G401.6 (cell line): ENCODE measurements around the gene MT1G.
"Not testable (repeated sequence)": the region's sequence is repeated elsewhere in the genome, so short reads cannot be mapped to it uniquely, and the experiment has no call there.

Experiments
- FAIRE-seq: peaks from 2 replicates; lab custom pipeline; 2012; peaks lifted over from hg19 to GRCh38; lab: Jason Lieb, UNC

Gene MT1G

DNA sequence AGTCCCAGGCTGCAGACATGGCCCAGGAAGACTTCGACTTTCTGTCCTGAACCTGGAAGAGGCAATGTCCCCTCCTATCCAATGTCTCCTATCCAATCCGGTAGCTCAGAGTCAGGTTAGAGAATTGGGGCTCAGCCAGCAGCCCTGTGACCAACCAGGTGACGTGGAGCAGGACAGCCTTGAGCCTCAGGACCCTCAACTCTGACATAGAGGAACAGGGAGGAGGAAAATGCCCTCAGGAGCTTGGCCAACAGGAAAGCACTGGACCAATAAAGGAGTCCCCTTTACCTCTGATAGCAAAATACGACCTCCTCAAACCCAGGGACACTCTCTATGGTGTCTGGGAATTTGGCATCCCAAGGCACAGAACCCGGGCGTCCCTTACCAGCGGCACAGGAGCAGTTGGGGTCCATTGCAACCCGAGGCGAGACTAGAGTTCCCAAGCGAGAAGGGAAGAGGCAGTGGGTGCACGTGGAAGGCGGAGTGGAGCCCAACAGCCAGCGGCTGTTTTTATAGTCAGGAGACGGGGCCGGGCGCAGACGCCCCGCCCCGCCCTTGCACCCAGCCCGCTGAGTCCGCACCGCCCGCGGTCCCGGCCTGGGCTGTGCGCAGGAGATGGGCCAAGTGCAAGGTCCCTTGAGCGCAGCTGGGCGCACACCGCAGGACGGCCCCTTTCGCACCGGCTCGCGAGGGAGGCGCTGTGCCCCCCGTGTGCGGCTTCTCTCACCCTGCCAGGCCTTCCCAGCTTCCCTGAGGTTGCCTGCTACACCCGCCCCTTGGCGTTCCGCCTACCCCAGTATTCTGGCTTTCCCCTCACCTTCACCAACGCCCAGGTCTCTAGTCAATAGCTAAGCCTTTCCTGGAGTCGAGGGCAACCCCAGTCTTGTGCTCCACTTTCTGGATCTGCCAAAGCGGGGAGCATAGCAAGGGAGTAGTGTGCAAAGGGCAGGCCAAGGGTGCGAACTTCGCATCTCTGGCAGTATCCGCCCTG is at the start of gene MT1G:
Gene MT1G (minus strand): TSS at position 485 of the 991 bp plus-strand sequence. CDS start 72 bp downstream, at position 413.
- no peak for FAIRE-seq

- FAIRE-seq: not testable (repeated sequence)
Measured at GRCh38 chr16:56717532-56717931, 49.7 kb upstream of the MT1G start.

DNA sequence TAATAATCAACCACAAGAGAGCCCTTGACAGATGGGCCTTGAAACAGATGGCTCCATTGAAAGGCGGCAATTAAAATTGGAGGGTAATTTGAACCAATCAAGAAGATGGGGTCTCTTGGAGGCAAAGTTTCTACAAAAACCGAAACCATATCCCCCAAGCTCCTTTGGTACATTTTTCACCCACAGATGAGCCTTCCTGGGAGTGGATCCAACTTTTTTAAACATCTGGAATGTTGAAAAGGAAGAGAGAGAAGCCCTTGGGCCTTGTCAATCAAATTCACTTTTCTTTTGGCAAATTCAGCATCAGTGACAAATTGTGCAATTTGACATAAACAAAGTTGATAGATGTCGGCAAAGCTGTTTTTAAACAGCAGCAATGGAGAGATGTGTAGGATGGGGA is 48.9 kb upstream of the MT1G start:
- no peak for FAIRE-seq

- FAIRE-seq: no peak
Measured at GRCh38 chr16:56715126-56715525, 47.3 kb upstream of the MT1G start.

DNA sequence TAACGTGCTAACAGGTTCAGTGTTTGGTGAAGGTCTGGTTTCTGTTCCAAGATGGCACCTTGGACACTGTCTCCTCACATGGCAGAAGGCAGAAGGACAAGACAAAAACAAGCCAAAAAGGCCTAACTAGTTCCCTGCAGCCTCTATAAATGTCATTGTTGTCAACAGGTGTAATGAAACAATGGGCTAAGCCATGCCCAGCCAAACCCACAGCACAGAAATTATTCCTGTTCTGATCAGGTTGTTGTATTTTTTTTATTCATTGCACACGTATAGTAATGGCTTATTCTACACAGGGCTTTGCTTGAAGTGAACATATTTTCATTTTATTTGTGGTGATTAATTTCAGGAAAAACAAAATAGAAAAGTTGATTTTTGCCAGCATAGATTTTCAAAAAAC is 45.9 kb upstream of the MT1G start:
- FAIRE-seq: no peak

GRCh38 chr16:56711862-56712261 is 44.0 kb upstream of the MT1G start:
- FAIRE-seq: no peak

- FAIRE-seq: no peak
Measured at GRCh38 chr16:56710181-56710737, 42.4 kb upstream of the MT1G start.

DNA sequence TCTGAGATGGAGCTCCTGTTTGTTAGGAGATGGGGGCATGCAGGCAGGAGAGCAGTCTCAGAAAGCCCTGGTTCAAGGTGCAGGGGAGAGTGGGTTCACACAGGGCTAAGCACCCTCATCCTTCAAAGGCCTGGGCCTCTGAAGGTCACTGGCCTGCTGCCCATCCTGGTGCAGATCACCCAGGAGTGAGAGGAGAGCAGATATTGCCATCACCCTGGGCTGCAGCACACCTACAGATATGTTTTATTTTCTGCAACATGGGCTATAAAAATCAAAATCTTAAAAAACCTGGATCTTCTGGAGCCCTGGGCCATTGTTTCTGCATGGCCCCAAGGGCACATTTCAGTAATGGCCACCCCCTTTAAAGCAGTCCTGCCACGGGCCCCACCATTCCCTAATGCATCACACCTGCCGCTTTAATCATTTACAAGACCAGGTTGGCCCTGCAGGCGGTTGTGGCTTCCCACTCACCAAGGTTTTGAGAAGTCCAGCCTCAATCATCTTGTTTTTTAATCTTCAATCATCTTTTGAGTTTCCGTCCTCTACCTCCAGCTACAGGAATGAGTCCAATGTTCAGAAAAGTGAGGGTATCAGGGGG is 41.7 kb upstream of the MT1G start:
- no peak for FAIRE-seq

- no peak for FAIRE-seq
Measured at GRCh38 chr16:56708525-56709442, 40.9 kb upstream of the MT1G start.

DNA sequence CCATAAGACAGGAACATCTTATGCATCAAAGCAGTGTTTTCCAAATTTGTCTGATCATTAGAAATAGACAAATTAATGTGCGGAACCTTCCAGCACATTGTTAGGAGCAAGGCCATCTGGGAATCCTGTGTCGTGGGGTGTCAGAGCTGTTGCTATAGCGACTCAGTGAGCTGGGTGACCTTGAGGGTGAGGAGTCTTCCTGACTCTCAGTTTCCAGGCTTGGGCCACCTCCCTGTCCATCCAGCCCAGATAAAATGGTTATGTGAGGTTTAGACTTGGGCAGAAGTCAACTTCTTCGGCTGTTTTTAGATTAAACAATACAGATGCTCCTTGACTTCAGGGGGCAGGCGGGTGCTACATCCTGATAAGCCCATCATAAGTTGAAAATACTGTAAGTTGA is 35.0 kb upstream of the MT1G start:
- no peak for FAIRE-seq

DNA sequence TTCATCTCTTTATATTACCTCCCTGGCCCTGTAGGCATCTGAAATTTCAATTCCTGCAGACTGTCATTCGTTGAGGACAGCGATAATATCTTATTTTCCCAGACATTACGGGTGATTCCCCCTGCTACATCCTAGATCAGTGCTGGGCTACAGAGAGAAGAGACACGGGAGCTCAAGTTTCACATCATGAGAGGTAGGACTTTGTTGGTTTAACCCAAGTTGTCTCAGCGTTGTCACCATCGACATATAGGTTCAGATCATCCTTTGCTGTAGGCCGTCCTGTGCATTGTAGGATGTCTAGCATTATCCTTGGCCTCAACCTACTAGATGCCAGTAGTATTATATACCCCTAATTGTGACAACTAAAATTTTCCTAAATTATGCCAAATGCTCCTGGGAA is 33.7 kb upstream of the MT1G start:
- FAIRE-seq: no peak

- no peak for FAIRE-seq
Measured at GRCh38 chr16:56700631-56701030, 32.8 kb upstream of the MT1G start.

DNA sequence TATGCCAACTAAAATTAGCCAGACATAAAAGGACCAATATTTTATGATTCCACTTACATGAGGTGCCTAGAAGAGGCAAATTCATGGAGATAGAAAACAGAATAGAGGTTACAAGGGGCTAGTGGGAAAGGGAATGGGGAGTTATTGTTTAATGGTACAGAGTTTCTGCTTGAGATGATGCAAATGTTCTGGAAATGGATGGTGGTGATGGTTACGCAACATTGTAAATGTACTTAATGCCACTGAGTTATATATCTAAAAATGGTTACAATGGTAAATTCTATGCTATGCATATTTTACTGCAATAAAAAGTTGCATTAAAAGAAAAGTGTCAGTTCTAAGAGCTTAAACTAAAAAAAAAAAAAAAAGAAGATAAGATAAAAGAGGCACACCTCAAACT is 32.3 kb upstream of the MT1G start:
- FAIRE-seq: no peak

DNA sequence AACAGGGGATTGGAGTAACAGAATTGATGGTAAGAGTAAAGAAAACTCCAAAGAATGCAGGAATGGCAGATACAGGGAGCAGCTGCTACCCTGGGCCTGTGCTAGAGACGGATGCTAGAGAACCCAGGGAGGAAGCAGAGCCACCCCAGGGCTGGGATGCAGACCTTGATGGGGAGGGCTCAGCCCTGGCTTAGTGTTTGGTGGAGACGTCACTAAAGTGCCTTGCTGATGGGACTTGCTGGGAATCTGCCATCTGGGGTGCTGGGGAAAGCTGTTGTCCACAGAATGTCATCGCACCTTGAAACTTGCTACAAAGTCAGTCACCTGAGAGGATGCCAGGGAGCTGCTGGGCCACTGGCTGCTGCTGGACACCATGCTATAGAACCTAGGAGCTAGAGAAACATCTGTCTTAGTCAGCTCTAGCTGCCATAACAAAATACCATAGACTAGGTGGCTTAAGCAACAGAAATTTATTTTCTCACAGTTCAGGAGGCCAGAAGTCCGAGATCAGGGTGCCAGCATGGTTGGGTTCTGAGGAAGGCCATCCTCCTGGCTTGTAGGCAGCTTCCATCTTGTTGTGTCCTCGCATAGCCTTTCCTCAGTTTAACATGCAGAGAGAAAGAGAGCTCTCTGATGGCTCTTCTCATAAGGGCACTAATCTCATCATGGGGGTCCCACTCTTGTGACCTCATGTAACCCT is 29.7 kb upstream of the MT1G start:
- FAIRE-seq: no peak

GRCh38 chr16:56695246-56695645 is 27.4 kb upstream of the MT1G start:
- no peak for FAIRE-seq

DNA sequence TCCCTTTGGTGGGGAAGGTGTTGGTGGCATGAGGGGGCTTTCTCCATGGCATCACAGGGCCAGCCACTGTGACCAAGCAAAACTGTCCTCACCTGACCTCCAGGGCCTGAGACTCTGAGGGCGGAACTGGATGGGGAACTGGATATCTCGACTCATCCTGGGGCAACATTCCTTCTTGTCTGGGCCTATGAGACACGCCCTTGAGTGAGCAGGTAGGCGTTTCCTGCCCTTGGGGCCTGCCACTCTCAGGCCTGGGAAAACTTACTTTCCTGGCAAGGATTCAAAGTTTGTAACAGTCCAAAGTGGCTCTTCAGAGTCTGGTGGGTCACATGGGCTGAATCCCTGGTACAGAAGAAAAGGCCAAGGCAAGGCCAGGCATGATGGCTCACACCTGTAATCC is 24.0 kb upstream of the MT1G start:
- FAIRE-seq: no peak

- no peak for FAIRE-seq
Measured at GRCh38 chr16:56690420-56691122, 22.7 kb upstream of the MT1G start.

DNA sequence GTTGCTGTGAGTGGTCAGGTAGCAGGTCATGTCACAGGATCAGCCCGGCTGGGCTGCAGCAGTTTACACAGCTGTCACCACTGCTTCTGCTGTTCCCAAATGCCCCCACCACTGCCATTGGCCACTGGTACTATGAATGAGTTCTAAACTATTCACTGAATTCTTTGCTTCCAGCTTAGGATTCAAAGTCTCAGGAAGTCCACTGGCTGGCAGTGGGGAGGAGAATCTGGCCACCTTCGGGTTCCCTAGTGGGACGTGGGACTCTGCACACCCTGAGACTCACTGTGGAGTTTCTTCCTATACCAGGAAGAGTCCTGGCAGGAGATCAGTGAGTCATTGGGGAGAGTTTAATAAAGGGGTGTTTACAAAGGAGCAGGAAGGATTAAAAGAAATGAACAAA is 21.3 kb upstream of the MT1G start:
- no peak for FAIRE-seq

GRCh38 chr16:56688762-56689161 is 20.9 kb upstream of the MT1G start:
- FAIRE-seq: no peak

DNA sequence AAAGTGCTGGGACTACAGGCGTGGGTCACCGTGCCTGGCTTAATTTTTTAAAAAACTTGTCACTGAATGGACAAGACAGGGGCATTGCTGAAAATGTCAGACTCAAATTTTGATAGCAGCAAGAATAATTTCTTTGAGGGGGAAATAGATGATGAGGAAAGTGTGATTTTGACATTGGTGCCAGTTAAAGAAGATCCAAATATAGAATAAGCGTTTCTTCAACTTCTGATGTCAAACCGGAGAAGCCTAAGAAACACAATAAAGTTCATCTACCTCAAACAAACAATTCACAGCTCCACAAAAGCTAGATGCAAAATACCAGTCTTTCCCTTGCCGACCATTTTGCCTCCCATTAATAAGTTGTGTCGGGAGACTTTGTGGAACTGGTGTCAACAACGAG is 18.9 kb upstream of the MT1G start:
- FAIRE-seq: no peak
